H1 (cell line): ENCODE measurements around the gene ABHD13.

Experiments
- ATF2 ChIP-seq: IDR thresholded peaks from 2 replicates; pipeline ENCODE4 v1.6.1; 2012; ENCODE audit warnings: low read length, inconsistent platforms
- CTCF ChIP-seq, 3 experiments: IDR thresholded peaks; 1 replicate in 2 of 3; 2 replicates in 1 of 3; pipeline versions ENCODE4 v1.5.1 to v1.6.1; 2011; ENCODE audit warnings: low read length in 3 of 3, mild to moderate bottlenecking in 3 of 3, inconsistent platforms in 2 of 3, low read depth in 1 of 3, moderate library complexity in 1 of 3; ENCODE audit not compliant: insufficient read depth in 1 of 3; ENCODE audit errors: control extremely low read depth in 1 of 3
- EGR1 ChIP-seq: IDR thresholded peaks from 2 replicates; pipeline ENCODE4 v1.6.1; 2011; ENCODE audit warnings: low read depth, low read length, borderline replicate concordance
- POLR2A ChIP-seq, 2 experiments: IDR thresholded peaks; 1 replicate in 1 of 2; 2 replicates in 1 of 2; pipeline ENCODE4 v1.6.1; 2011; ENCODE audit warnings: low read depth in 2 of 2, low read length in 2 of 2, mild to moderate bottlenecking in 2 of 2; ENCODE audit errors: control extremely low read depth in 1 of 2

- TF ChIP-seq EGR1 (no peak), CTCF (IDR thresholded peaks at IDR 0.05; ENCODE audit: control extremely low read depth in 1 of 3, insufficient read depth in 1 of 3, low read depth in 1 of 3, low read length in 3 of 3) (peak in 2 of 3 experiments; percentile 24 to 56; a peak in 2 of 4 replicates), ATF2 (no peak), POLR2A (IDR thresholded peaks at IDR 0.05; ENCODE audit: control extremely low read depth in 1 of 2, low read depth in 2 of 2, low read length in 2 of 2) (no peak)
Measured at GRCh38 chr13:108227651-108228272, 9.6 kb downstream of the ABHD13 start.
